IMR-90 (cell line): ENCODE data around the gene RBFOX1.

Source experiments
- BHLHE40 ChIP-seq: fragments of 150-350 bp; IDR thresholded peaks from 2 replicates; pipeline ENCODE4 v1.6.1; 2016; ENCODE audit warnings: mild to moderate bottlenecking, low read depth, low read length
- CHD1 ChIP-seq: IDR thresholded peaks from 2 replicates; pipeline ENCODE4 v1.6.1; 2012; ENCODE audit warnings: low read depth, low read length, improper control_type of control experiment
- MAFK ChIP-seq: IDR thresholded peaks from 2 replicates; pipeline ENCODE4 v1.6.1; 2012; ENCODE audit warnings: low read depth, low read length, improper control_type of control experiment
- MXI1 ChIP-seq: IDR thresholded peaks from 2 replicates; pipeline ENCODE4 v1.6.1; 2012; ENCODE audit warnings: low read depth, mild to moderate bottlenecking, low read length, moderate library complexity, borderline replicate concordance
- POLR2A ChIP-seq: IDR thresholded peaks from 2 replicates; pipeline ENCODE4 v1.6.1; 2012; ENCODE audit warnings: mild to moderate bottlenecking, low read depth, low read length
- RAD21 ChIP-seq: IDR thresholded peaks from 2 replicates; pipeline ENCODE4 v1.6.1; 2012; ENCODE audit warnings: low read length, improper control_type of control experiment
- RCOR1 ChIP-seq: IDR thresholded peaks from 2 replicates; pipeline ENCODE4 v1.6.1; 2012; ENCODE audit warnings: mild to moderate bottlenecking, low read length, improper control_type of control experiment; ENCODE audit not compliant: insufficient replicate concordance
- RFX5 ChIP-seq: IDR thresholded peaks from 2 replicates; pipeline ENCODE4 v1.8.0; 2012; ENCODE audit warnings: low read depth, mild to moderate bottlenecking, low read length, moderate library complexity
- SMC3 ChIP-seq: fragments of 150-350 bp; IDR thresholded peaks from 2 replicates; pipeline ENCODE4 v1.6.1; 2016; ENCODE audit warnings: low read depth, mild to moderate bottlenecking, antibody characterized with exemption, low read length, moderate library complexity
- TF ChIP-seq, protein P1 (sequence below): conservative IDR thresholded peaks from 2 replicates; pipeline ENCODE4 v1.5.1; 2012; ENCODE audit warnings: mild to moderate bottlenecking, low read depth, low read length, improper control_type of control experiment

GRCh38 chr16:7422036-7422888 lies 89.6 kb downstream of the RBFOX1 start:
- TF ChIP-seq POLR2A, result no peak
- TF ChIP-seq, protein P1, sequence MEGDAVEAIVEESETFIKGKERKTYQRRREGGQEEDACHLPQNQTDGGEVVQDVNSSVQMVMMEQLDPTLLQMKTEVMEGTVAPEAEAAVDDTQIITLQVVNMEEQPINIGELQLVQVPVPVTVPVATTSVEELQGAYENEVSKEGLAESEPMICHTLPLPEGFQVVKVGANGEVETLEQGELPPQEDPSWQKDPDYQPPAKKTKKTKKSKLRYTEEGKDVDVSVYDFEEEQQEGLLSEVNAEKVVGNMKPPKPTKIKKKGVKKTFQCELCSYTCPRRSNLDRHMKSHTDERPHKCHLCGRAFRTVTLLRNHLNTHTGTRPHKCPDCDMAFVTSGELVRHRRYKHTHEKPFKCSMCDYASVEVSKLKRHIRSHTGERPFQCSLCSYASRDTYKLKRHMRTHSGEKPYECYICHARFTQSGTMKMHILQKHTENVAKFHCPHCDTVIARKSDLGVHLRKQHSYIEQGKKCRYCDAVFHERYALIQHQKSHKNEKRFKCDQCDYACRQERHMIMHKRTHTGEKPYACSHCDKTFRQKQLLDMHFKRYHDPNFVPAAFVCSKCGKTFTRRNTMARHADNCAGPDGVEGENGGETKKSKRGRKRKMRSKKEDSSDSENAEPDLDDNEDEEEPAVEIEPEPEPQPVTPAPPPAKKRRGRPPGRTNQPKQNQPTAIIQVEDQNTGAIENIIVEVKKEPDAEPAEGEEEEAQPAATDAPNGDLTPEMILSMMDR, result no peak
- TF ChIP-seq BHLHE40, result no peak
- no peak for TF ChIP-seq RCOR1
- no peak for TF ChIP-seq RAD21
- no peak for TF ChIP-seq SMC3
- TF ChIP-seq MAFK, result no peak
- TF ChIP-seq RFX5, result no peak
- no peak for TF ChIP-seq MXI1
- TF ChIP-seq CHD1, result no peak
